ENCODE results near the gene LEKR1. TPM values are rescaled to one million over a fixed set of nuclear protein-coding genes. Genes with fewer than 3 reads are reported as not detected.
"Not testable (repeated sequence)": the region's sequence is repeated elsewhere in the genome, so short reads cannot be mapped to it uniquely, and the experiment has no call there.

Gene LEKR1
- total RNA-seq, 1 donor from 2014 or later, result under 0.01 TPM

DNA sequence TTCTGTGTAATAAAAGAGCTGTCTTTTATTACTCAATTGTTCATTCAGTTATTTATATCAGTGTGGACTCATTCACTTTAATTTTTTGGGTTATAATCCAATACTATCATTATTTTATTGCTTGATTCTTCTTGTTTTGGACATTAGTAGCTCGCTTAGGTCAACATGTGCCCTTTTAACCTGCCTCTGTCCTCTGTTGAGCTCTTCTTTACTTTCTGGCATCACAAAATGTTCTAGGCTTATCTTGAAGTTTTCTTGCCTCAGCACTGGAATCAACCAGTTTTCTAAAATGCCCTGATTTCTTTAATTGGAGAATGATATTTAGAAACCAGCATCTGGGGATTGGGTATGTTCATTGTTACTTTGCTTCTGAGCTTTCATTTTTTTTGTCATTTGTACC lies 82.2 kb downstream of the LEKR1 start:
- no peak for FAIRE-seq
- DNase-seq (ENCODE audit: low read depth), result no peak
- Histone ChIP-seq H3K4me3 (ENCODE audit: low read depth, low read length) (no peak overlapping the region), H3K36me3 (ENCODE audit: control insufficient read depth, insufficient read depth, low read length) (no peaks in the 10 kb centered on the region), H3K27me3 (ENCODE audit: control insufficient read depth, insufficient read depth, low read length) (no peaks in the 10 kb centered on the region)
- TF ChIP-seq, protein P1, sequence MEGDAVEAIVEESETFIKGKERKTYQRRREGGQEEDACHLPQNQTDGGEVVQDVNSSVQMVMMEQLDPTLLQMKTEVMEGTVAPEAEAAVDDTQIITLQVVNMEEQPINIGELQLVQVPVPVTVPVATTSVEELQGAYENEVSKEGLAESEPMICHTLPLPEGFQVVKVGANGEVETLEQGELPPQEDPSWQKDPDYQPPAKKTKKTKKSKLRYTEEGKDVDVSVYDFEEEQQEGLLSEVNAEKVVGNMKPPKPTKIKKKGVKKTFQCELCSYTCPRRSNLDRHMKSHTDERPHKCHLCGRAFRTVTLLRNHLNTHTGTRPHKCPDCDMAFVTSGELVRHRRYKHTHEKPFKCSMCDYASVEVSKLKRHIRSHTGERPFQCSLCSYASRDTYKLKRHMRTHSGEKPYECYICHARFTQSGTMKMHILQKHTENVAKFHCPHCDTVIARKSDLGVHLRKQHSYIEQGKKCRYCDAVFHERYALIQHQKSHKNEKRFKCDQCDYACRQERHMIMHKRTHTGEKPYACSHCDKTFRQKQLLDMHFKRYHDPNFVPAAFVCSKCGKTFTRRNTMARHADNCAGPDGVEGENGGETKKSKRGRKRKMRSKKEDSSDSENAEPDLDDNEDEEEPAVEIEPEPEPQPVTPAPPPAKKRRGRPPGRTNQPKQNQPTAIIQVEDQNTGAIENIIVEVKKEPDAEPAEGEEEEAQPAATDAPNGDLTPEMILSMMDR (IDR thresholded peaks at IDR 0.05; ENCODE audit: insufficient read depth, low read length, severe bottlenecking), result no peak

GRCh38 chr3:156910022-156910421 lies 83.9 kb downstream of the LEKR1 start:
- no peak for FAIRE-seq
- H3K4me3 ChIP-seq (ENCODE audit: low read depth, low read length), result no peak overlapping the region
- TF ChIP-seq, protein P1 (IDR thresholded peaks at IDR 0.05; ENCODE audit: insufficient read depth, low read length, severe bottlenecking), result no peak
- peak; percentile 76 for DNase-seq (ENCODE audit: low read depth)
- no peaks in the 10 kb centered on the region for H3K36me3 ChIP-seq (ENCODE audit: control insufficient read depth, insufficient read depth, low read length)
- no peaks in the 10 kb centered on the region for H3K27me3 ChIP-seq (ENCODE audit: control insufficient read depth, insufficient read depth, low read length)

GRCh38 chr3:156910831-156911230 lies 84.7 kb downstream of the LEKR1 start:
- not testable (repeated sequence) for H3K4me3 ChIP-seq (ENCODE audit: low read depth, low read length); H3K36me3 ChIP-seq (ENCODE audit: control insufficient read depth, insufficient read depth, low read length); FAIRE-seq; H3K27me3 ChIP-seq (ENCODE audit: control insufficient read depth, insufficient read depth, low read length); DNase-seq (ENCODE audit: low read depth)

GRCh38 chr3:156914300-156914699 lies 88.1 kb downstream of the LEKR1 start:
- not testable (repeated sequence) for H3K36me3 ChIP-seq (ENCODE audit: control insufficient read depth, insufficient read depth, low read length); H3K4me3 ChIP-seq (ENCODE audit: low read depth, low read length); DNase-seq (ENCODE audit: low read depth); H3K27me3 ChIP-seq (ENCODE audit: control insufficient read depth, insufficient read depth, low read length); FAIRE-seq

- TF ChIP-seq, protein P1 (IDR thresholded peaks at IDR 0.05; ENCODE audit: insufficient read depth, low read length, severe bottlenecking), result no peak
- FAIRE-seq (no peak), DNase-seq (ENCODE audit: low read depth) (no peak)
- Histone ChIP-seq H3K27me3 (ENCODE audit: control insufficient read depth, insufficient read depth, low read length) (no peaks in the 10 kb centered on the region), H3K4me3 (ENCODE audit: low read depth, low read length) (no peak overlapping the region), H3K36me3 (ENCODE audit: control insufficient read depth, insufficient read depth, low read length) (no peaks in the 10 kb centered on the region)
Measured at GRCh38 chr3:156915372-156915771, 89.2 kb downstream of the LEKR1 start.

GRCh38 chr3:156918746-156919145 lies 92.6 kb downstream of the LEKR1 start:
- no peak overlapping the region for H3K4me3 ChIP-seq (ENCODE audit: low read depth, low read length)
- DNase-seq (ENCODE audit: low read depth) (no peak), FAIRE-seq (no peak)
- H3K27me3 ChIP-seq (ENCODE audit: control insufficient read depth, insufficient read depth, low read length), result no peaks in the 10 kb centered on the region
- TF ChIP-seq, protein P1 (IDR thresholded peaks at IDR 0.05; ENCODE audit: insufficient read depth, low read length, severe bottlenecking), result no peak
- no peaks in the 10 kb centered on the region for H3K36me3 ChIP-seq (ENCODE audit: control insufficient read depth, insufficient read depth, low read length)

- Histone ChIP-seq H3K27me3 (ENCODE audit: control insufficient read depth, insufficient read depth, low read length) (no peaks in the 10 kb centered on the region), H3K36me3 (ENCODE audit: control insufficient read depth, insufficient read depth, low read length) (no peaks in the 10 kb centered on the region), H3K4me3 (ENCODE audit: low read depth, low read length) (no peak overlapping the region)
- no peak for FAIRE-seq
- no peak for DNase-seq (ENCODE audit: low read depth)
- TF ChIP-seq, protein P1 (IDR thresholded peaks at IDR 0.05; ENCODE audit: insufficient read depth, low read length, severe bottlenecking), result no peak
Measured at GRCh38 chr3:156919818-156920217, 93.7 kb downstream of the LEKR1 start.
